Hepatocyte (in vitro differentiated cells): ENCODE data around the gene CEP68.

Source experiments
- EZH2 ChIP-seq: fragments of 200-600 bp; sonication (generic); IDR thresholded peaks from 2 replicates; pipeline ENCODE4 v1.6.1; 2016; ENCODE audit warnings: antibody characterized with exemption, mild to moderate bottlenecking, borderline replicate concordance
- EZH2phosphoT487 ChIP-seq: fragments of 200-600 bp; sonication (generic); IDR thresholded peaks from one replicate; pipeline ENCODE4 v1.6.1; 2018; ENCODE audit warnings: antibody characterized with exemption, mild to moderate bottlenecking, low read depth, moderate library complexity; ENCODE audit not compliant: unreplicated experiment, severe bottlenecking
- TF ChIP-seq, protein P1 (sequence below): fragments of 200-600 bp; sonication (generic); IDR thresholded peaks from 2 replicates; pipeline ENCODE4 v1.5.1; 2016; ENCODE audit warnings: antibody characterized with exemption, mild to moderate bottlenecking; ENCODE audit not compliant: poor library complexity

DNA sequence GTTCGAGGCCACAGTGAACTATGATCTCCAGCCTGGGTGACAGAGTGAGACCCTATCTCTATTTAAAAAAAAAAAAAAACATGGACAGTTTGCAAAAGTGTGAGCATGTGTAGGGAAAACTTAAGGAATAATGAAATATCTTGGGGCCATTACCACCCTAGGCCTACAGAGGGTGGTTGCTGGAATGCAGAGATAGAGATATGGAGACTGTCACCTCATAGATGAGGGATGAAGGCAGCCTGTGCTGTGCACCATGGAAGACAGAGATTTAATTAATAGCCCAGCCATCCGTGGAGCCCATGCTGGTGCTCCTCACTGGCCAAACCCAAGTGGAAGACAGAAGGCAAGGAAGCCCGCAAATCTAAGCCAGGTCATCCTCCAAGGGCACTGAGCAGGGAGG lies 16.6 kb upstream of the CEP68 start:
- TF ChIP-seq, protein P1, sequence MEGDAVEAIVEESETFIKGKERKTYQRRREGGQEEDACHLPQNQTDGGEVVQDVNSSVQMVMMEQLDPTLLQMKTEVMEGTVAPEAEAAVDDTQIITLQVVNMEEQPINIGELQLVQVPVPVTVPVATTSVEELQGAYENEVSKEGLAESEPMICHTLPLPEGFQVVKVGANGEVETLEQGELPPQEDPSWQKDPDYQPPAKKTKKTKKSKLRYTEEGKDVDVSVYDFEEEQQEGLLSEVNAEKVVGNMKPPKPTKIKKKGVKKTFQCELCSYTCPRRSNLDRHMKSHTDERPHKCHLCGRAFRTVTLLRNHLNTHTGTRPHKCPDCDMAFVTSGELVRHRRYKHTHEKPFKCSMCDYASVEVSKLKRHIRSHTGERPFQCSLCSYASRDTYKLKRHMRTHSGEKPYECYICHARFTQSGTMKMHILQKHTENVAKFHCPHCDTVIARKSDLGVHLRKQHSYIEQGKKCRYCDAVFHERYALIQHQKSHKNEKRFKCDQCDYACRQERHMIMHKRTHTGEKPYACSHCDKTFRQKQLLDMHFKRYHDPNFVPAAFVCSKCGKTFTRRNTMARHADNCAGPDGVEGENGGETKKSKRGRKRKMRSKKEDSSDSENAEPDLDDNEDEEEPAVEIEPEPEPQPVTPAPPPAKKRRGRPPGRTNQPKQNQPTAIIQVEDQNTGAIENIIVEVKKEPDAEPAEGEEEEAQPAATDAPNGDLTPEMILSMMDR: no peak
- TF ChIP-seq EZH2 (no peak), EZH2phosphoT487 (no peak)
